ENCODE data around the gene TRIM2. TPM values are rescaled to one million over a fixed set of nuclear protein-coding genes. Genes with fewer than 3 reads are reported as not detected.

Gene TRIM2
- total RNA-seq, 5 donors from 2014 or later (not counting 1 experiment from before 2014, with no cell fraction given), result 3.5 to 8.4 (median 4.4) TPM

GRCh38 chr4:153246446-153247115 lies 42.3 kb downstream of the TRIM2 start:
- CTCF ChIA-PET, result no interaction called here
- Mint-ChIP-seq H3K4me1 (peaks cover 15 to 29% (median 21%) of the 10 kb centered on the region in 3 donors), H3K4me3 (no peak overlapping the region), H3K9me3 (no peaks in the 10 kb centered on the region), H3K27me3 (no peaks in the 10 kb centered on the region), H3K36me3 (no peaks in the 10 kb centered on the region), H3K27ac (no peak overlapping the region)
- Histone ChIP-seq H3K4me3 (ENCODE audit: control insufficient read depth in 1 of 2, extremely low read depth in 1 of 2, low read length in 1 of 2) (no peak overlapping the region), H3K9me3 (no peaks in the 10 kb centered on the region), H3K36me3 (ENCODE audit: control insufficient read depth in 2 of 2, extremely low read depth in 1 of 2, insufficient read depth in 1 of 2, low read length in 1 of 2) (no peaks in the 10 kb centered on the region), H3K4me1 (ENCODE audit: control insufficient read depth in 1 of 2, extremely low read depth in 1 of 2, insufficient read depth in 2 of 2, low read length in 2 of 2) (peaks cover 8 to 21% of the 10 kb centered on the region in 2 experiments), H3K27me3 (replicated peaks in 1 of 2; ENCODE audit: control insufficient read depth in 2 of 2, extremely low read depth in 1 of 2, insufficient read depth in 2 of 2, low read length in 1 of 2) (no peaks in the 10 kb centered on the region), H3K27ac (ENCODE audit: low read length) (no peak overlapping the region)
- WGBS (ENCODE audit: insufficient coverage), result 88% methylated on average over 6 of the region's 7 CpGs
- POLR2A ChIA-PET, result no interaction called here
- DNase-seq, result no peak
- ATAC-seq (replicated peaks in 1 of 4), result no peak

GRCh38 chr4:153247116-153247490 lies 42.9 kb downstream of the TRIM2 start:
- Mint-ChIP-seq H3K4me1 (peaks cover 17 to 33% (median 24%) of the 10 kb centered on the region in 3 donors), H3K27ac (peak overlapping the region in 1 of 2 donors; percentile 4), H3K36me3 (no peaks in the 10 kb centered on the region), H3K9me3 (no peaks in the 10 kb centered on the region), H3K27me3 (no peaks in the 10 kb centered on the region), H3K4me3 (no peak overlapping the region)
- Histone ChIP-seq H3K9me3 (no peaks in the 10 kb centered on the region), H3K27me3 (replicated peaks in 1 of 2; ENCODE audit: control insufficient read depth in 2 of 2, extremely low read depth in 1 of 2, insufficient read depth in 2 of 2, low read length in 1 of 2) (no peaks in the 10 kb centered on the region), H3K27ac (ENCODE audit: low read length) (no peak overlapping the region), H3K4me3 (ENCODE audit: control insufficient read depth in 1 of 2, extremely low read depth in 1 of 2, low read length in 1 of 2) (no peak overlapping the region), H3K4me1 (ENCODE audit: control insufficient read depth in 1 of 2, extremely low read depth in 1 of 2, insufficient read depth in 2 of 2, low read length in 2 of 2) (peaks cover 8 to 21% of the 10 kb centered on the region in 2 experiments), H3K36me3 (ENCODE audit: control insufficient read depth in 2 of 2, extremely low read depth in 1 of 2, insufficient read depth in 1 of 2, low read length in 1 of 2) (no peaks in the 10 kb centered on the region)
- WGBS (ENCODE audit: insufficient coverage), result 97% methylated on average over 6 of the region's 6 CpGs
- no peak for DNase-seq
- CTCF ChIA-PET, result no interaction called here
- ATAC-seq (replicated peaks in 1 of 4), result no peak
- POLR2A ChIA-PET, result no interaction called here

- no peaks in the 10 kb centered on the region for H3K36me3 ChIP-seq (ENCODE audit: control insufficient read depth in 2 of 2, extremely low read depth in 1 of 2, insufficient read depth in 1 of 2, low read length in 1 of 2)
- H3K4me1 Mint-ChIP-seq, result peaks cover 18 to 40% (median 26%) of the 10 kb centered on the region in 3 donors
- no peaks in the 10 kb centered on the region for H3K27me3 ChIP-seq (replicated peaks in 1 of 2; ENCODE audit: control insufficient read depth in 2 of 2, extremely low read depth in 1 of 2, insufficient read depth in 2 of 2, low read length in 1 of 2)
- H3K4me3 ChIP-seq (ENCODE audit: control insufficient read depth in 1 of 2, extremely low read depth in 1 of 2, low read length in 1 of 2), result peak overlapping the region; percentile 50 to 52
- H3K36me3 Mint-ChIP-seq, result no peaks in the 10 kb centered on the region
- ChIA-PET POLR2A (interaction anchor here (0.5 to 0.6 kb wide), 2 partner anchors 26 to 253 kb away, joined by 4 read pairs; no protein-coding TSS in a partner anchor), CTCF (interaction anchor here (0.5 to 1.0 kb wide), 2 partner anchors 140 to 395 kb away, joined by 3 to 5 read pairs; no protein-coding TSS in a partner anchor)
- 34% methylated on average over 9 of the region's 14 CpGs for WGBS (ENCODE audit: insufficient coverage)
- H3K27ac ChIP-seq (ENCODE audit: low read length), result peak overlapping the region; percentile 81
- ATAC-seq (replicated peaks in 1 of 4) (peak in 3 of 4 experiments; percentile 12 to 19 (median 12)), DNase-seq (peak in 1 of 35 experiments; percentile 2)
- no peaks in the 10 kb centered on the region for H3K27me3 Mint-ChIP-seq
- no peaks in the 10 kb centered on the region for H3K9me3 Mint-ChIP-seq
- peak overlapping the region; percentile 89 to 92 for H3K27ac Mint-ChIP-seq
- H3K4me3 Mint-ChIP-seq, result peak overlapping the region; percentile 83 to 90 (median 87)
- H3K9me3 ChIP-seq, result no peaks in the 10 kb centered on the region
- peaks cover 8 to 21% of the 10 kb centered on the region in 2 experiments for H3K4me1 ChIP-seq (ENCODE audit: control insufficient read depth in 1 of 2, extremely low read depth in 1 of 2, insufficient read depth in 2 of 2, low read length in 2 of 2)
Observed at GRCh38 chr4:153248641-153249198, 44.5 kb downstream of the TRIM2 start.

- ChIA-PET CTCF (interaction anchor here (0.5 to 1.0 kb wide), 3 partner anchors 26 to 394 kb away, joined by 3 to 5 read pairs (median 4); no protein-coding TSS in a partner anchor), POLR2A (interaction anchor here in 1 of 2 donors (0.5 to 0.6 kb wide), 2 partner anchors 27 to 35 kb away, joined by 4 to 12 read pairs; no protein-coding TSS in a partner anchor)
- Mint-ChIP-seq H3K4me3 (peak overlapping the region; percentile 83 to 90 (median 87)), H3K27me3 (no peaks in the 10 kb centered on the region), H3K4me1 (peaks cover 18 to 36% (median 26%) of the 10 kb centered on the region in 3 donors), H3K36me3 (no peaks in the 10 kb centered on the region), H3K27ac (peak overlapping the region; percentile 89 to 92), H3K9me3 (no peaks in the 10 kb centered on the region)
- Histone ChIP-seq H3K27me3 (replicated peaks in 1 of 2; ENCODE audit: control insufficient read depth in 2 of 2, extremely low read depth in 1 of 2, insufficient read depth in 2 of 2, low read length in 1 of 2) (no peaks in the 10 kb centered on the region), H3K4me1 (ENCODE audit: control insufficient read depth in 1 of 2, extremely low read depth in 1 of 2, insufficient read depth in 2 of 2, low read length in 2 of 2) (peaks cover 8 to 21% of the 10 kb centered on the region in 2 experiments), H3K36me3 (ENCODE audit: control insufficient read depth in 2 of 2, extremely low read depth in 1 of 2, insufficient read depth in 1 of 2, low read length in 1 of 2) (no peaks in the 10 kb centered on the region), H3K9me3 (no peaks in the 10 kb centered on the region), H3K4me3 (ENCODE audit: control insufficient read depth in 1 of 2, extremely low read depth in 1 of 2, low read length in 1 of 2) (peak overlapping the region; percentile 50 to 60), H3K27ac (ENCODE audit: low read length) (peak overlapping the region; percentile 81)
- ATAC-seq (replicated peaks in 1 of 4) (peak; percentile 97 to 99 (median 98)), DNase-seq (peak; percentile 67 to 92 (median 82))
- WGBS (ENCODE audit: insufficient coverage), result 20% methylated on average over 30 of the region's 44 CpGs
Observed at GRCh38 chr4:153249199-153250041, 45.2 kb downstream of the TRIM2 start.

GRCh38 chr4:153252122-153252521 lies 47.9 kb downstream of the TRIM2 start:
- Histone ChIP-seq H3K4me3 (ENCODE audit: control insufficient read depth in 1 of 2, extremely low read depth in 1 of 2, low read length in 1 of 2) (no peak overlapping the region), H3K36me3 (ENCODE audit: control insufficient read depth in 2 of 2, extremely low read depth in 1 of 2, insufficient read depth in 1 of 2, low read length in 1 of 2) (no peaks in the 10 kb centered on the region), H3K4me1 (ENCODE audit: control insufficient read depth in 1 of 2, extremely low read depth in 1 of 2, insufficient read depth in 2 of 2, low read length in 2 of 2) (peaks cover 12 to 23% of the 10 kb centered on the region in 2 experiments), H3K27me3 (replicated peaks in 1 of 2; ENCODE audit: control insufficient read depth in 2 of 2, extremely low read depth in 1 of 2, insufficient read depth in 2 of 2, low read length in 1 of 2) (peaks cover 1 to 2% of the 10 kb centered on the region in 2 experiments), H3K9me3 (no peaks in the 10 kb centered on the region), H3K27ac (ENCODE audit: low read length) (no peak overlapping the region)
- no peaks in the 10 kb centered on the region for H3K9me3 Mint-ChIP-seq
- 30% methylated on average over 2 of the region's 3 CpGs for WGBS (ENCODE audit: insufficient coverage)
- no peak for DNase-seq
- CTCF ChIA-PET, result interaction anchor here in 1 of 2 donors (0.6 kb wide), 1 partner anchor 103 kb away, joined by 4 read pairs; no protein-coding TSS in a partner anchor
- POLR2A ChIA-PET, result no interaction called here
- no peak for ATAC-seq (replicated peaks in 1 of 4)
- H3K4me3 Mint-ChIP-seq, result peak overlapping the region in 1 of 3 donors; percentile 5
- peaks cover 18 to 35% (median 26%) of the 10 kb centered on the region in 3 donors for H3K4me1 Mint-ChIP-seq
- H3K27me3 Mint-ChIP-seq, result peaks cover 4 to 8% of the 10 kb centered on the region in 2 donors
- no peak overlapping the region for H3K27ac Mint-ChIP-seq
- H3K36me3 Mint-ChIP-seq, result no peaks in the 10 kb centered on the region

GRCh38 chr4:153255233-153255632 lies 51.0 kb downstream of the TRIM2 start:
- Mint-ChIP-seq H3K27me3 (peaks cover 8 to 12% of the 10 kb centered on the region in 2 donors), H3K4me3 (no peak overlapping the region), H3K9me3 (no peaks in the 10 kb centered on the region), H3K36me3 (no peaks in the 10 kb centered on the region), H3K4me1 (peaks cover 3 to 13% (median 9%) of the 10 kb centered on the region in 3 donors), H3K27ac (no peak overlapping the region)
- ChIA-PET POLR2A (no interaction called here), CTCF (no interaction called here)
- H3K36me3 ChIP-seq (ENCODE audit: control insufficient read depth in 2 of 2, extremely low read depth in 1 of 2, insufficient read depth in 1 of 2, low read length in 1 of 2), result no peaks in the 10 kb centered on the region
- peaks cover 5 to 6% of the 10 kb centered on the region in 2 experiments for H3K4me1 ChIP-seq (ENCODE audit: control insufficient read depth in 1 of 2, extremely low read depth in 1 of 2, insufficient read depth in 2 of 2, low read length in 2 of 2)
- H3K9me3 ChIP-seq, result no peaks in the 10 kb centered on the region
- DNase-seq, result no peak
- no peak overlapping the region for H3K27ac ChIP-seq (ENCODE audit: low read length)
- peaks cover 2 to 3% of the 10 kb centered on the region in 2 experiments for H3K27me3 ChIP-seq (replicated peaks in 1 of 2; ENCODE audit: control insufficient read depth in 2 of 2, extremely low read depth in 1 of 2, insufficient read depth in 2 of 2, low read length in 1 of 2)
- ATAC-seq (replicated peaks in 1 of 4), result no peak
- 82% methylated on average over 3 of the region's 3 CpGs for WGBS (ENCODE audit: insufficient coverage)
- H3K4me3 ChIP-seq (ENCODE audit: control insufficient read depth in 1 of 2, extremely low read depth in 1 of 2, low read length in 1 of 2), result no peak overlapping the region
